Upper lobe of left lung (tissue), 4 donors: Measurements from ENCODE around the gene RASAL2.

Experiments used
- CTCF ChIP-seq, 6 experiments: fragments of 450-650 bp in 4 of 6; fragments of 200-600 bp in 2 of 6; sonication (generic) in 2 of 6; IDR thresholded peaks; one replicate each; pipeline ENCODE4 v1.5.1; 2016 to 2019; ENCODE audit warnings: antibody characterized with exemption in 6 of 6
- POLR2AphosphoS5 ChIP-seq, 2 donors: sonication (generic); formaldehyde crosslinking; IDR thresholded peaks; one replicate each; pipeline ENCODE4 v1.5.1; 2017; ENCODE audit warnings: antibody characterized with exemption in 2 of 2

GRCh38 chr1:178220094-178220493, 126.2 kb downstream of the RASAL2 start:
- TF ChIP-seq POLR2AphosphoS5 (IDR thresholded peaks at IDR 0.05) (no peak), CTCF (IDR thresholded peaks at IDR 0.05) (no peak)
